ENCODE data around the gene SIGLEC1. TPM values are rescaled to one million over a fixed set of nuclear protein-coding genes. Genes with fewer than 3 reads are reported as not detected.
A peak's percentile ranks its signal among the peaks of the same experiment; 100 is the strongest.

The SIGLEC1 gene
- total and polyA plus RNA-seq, 12 donors, result 1.3 to 22.4 (median 2.8) TPM

DNA sequence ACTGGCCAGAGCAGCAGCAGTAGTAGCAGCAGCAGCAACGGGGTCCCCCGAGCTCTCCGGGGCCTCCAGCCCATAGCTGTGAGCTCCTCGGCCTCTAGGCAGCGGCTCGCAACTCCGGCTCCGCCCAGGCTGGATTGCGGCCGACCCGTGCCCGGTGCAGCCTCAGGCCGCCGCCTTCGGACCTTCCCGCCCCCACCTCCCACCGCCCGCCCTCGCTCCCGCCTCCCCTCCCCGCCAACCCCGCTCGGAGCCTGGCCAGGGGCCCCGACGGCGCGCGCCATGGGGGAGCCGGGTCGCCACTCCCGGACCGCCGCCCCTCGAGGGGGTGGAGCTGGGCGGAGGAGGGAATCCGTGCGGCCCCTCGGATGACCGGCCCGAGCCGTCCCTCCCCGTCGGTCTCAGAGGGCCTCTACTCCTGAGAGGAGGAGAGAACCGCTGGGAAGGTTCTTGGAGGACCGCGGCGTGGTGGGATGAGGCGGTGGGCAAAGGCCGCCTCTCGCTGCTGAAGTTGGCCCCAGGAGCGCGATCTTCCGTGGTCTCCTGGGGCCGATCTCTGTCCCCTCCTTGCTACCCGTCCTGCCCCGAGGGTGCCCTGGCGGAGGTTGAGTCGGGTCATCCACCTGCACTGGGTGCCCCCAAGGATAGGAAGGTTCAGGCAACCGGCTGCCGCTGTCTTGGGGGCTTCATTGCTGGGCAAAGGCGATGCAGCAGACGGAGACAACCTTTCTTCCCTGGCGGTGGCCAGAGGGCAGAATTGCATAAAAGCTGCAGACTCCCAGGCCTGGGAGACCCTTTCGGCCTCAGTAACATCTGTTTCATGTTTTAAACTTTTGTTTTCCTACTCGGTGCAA is 30.2 kb downstream of the SIGLEC1 start, which contains the start of gene ADAM33:
Gene ADAM33 (minus strand): TSS at position 80 of the 851 bp plus-strand sequence. CDS start 6 bp downstream, at position 74.
- Histone ChIP-seq H3K4me1 (peaks cover 7 to 56% (median 31%) of the 10 kb centered on the region in 9 donors), H3K27ac (peak within 1 kb of the TSS; percentile 36 to 76 (median 62)), H3K4me3 (peak within 1 kb of the TSS; percentile 36 to 63 (median 54)), H3K9me3 (no peaks in the 10 kb centered on the region), H3K27me3 (peaks cover 0 to 45% (median 23%) of the 10 kb centered on the region in 7 donors), H3K36me3 (no peaks in the 10 kb centered on the region)
- intact Hi-C loops (cut with DNase I), result loop anchor here in 1 of 10 donors (10.0 kb wide), 1 partner anchor 173 kb away; no protein-coding TSS in a partner anchor
- DNase-seq, result peak in 1 of 2 donors; percentile 74
- ATAC-seq, result peak in 7 of 8 donors; percentile 6 to 49 (median 27)
- 6% methylated on average over 56 to 65 of the region's 65 CpGs for WGBS, 2 donors
- TF ChIP-seq CTCF (IDR thresholded peaks at IDR 0.05), result no peak

DNA sequence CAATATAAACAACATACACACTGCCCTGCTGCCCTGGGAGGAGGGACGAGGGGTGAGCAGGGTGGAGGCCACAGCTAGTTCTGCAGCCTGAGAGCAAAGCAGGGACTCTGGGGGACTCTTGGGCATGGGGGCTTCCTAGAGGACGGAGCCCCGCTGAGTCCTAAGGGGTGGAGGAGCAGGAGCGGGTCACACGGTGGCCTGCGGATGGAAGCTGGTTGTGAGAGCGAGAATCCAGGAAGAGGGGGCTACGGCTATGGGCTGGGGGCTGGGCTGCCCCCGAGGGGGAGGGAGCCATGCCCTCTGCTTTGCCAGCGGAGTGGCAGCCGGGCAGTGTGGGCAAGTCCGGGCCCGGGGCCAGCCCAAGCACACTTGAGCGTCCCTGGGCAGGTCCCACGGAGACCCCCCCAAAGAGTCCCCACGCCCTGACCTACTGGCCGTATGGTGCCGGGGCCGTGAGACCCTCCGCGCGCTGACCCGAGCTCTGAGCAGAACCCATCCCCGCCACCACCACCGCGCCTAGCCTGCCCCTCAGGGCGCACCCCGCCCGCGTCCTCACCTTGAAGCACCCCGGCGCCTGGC is 31.0 kb downstream of the SIGLEC1 start:
- intact Hi-C loops (cut with DNase I), result loop anchor here in 1 of 10 donors (10.0 kb wide), 1 partner anchor 173 kb away; no protein-coding TSS in a partner anchor
- Histone ChIP-seq H3K27ac (peak overlapping the region; percentile 2 to 76 (median 62)), H3K9me3 (no peaks in the 10 kb centered on the region), H3K4me1 (peaks cover 10 to 56% (median 31%) of the 10 kb centered on the region in 9 donors), H3K4me3 (peak overlapping the region; percentile 36 to 63 (median 54)), H3K27me3 (peaks cover 0 to 46% (median 24%) of the 10 kb centered on the region in 7 donors), H3K36me3 (no peaks in the 10 kb centered on the region)
- ATAC-seq (peak in 1 of 8 donors; percentile 4), DNase-seq (no peak)
- 13 to 15% methylated on average over 31 to 32 of the region's 32 CpGs for WGBS, 2 donors
- TF ChIP-seq CTCF (IDR thresholded peaks at IDR 0.05), result no peak

DNA sequence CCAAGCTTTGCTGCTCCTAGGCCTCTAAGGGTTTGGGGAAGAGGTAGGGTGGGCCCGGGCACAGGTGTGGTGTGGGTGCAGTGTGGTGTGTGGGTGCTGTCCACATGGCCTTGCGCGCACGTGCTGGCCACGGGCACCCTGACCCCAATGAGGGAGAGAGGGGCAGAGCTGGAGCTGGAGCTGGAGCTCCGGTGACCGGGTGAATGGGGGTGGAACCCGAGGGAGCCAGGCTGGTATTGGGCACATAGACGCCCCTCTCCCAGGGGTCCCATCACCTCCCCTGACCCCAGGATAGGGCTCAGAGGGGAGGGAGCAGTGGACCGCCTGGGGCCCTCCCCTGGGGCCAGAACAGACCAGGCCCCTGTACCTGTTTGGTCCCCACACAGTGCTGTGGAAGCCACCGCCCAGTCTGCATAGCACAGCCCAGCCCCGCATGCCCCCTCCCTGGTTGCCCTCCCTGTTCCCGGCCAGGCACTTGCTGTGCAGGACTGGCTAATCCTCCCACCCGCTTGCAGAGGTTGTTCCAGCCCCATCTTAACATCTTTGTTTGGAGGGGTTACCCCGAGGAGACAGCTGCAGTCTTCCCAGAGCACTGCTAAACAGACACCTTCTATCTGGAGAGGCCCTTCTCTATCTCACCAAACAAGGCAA is 31.6 kb downstream of the SIGLEC1 start:
- DNase-seq, result no peak
- WGBS, 2 donors, result 72 to 74% methylated on average over 15 of the region's 15 CpGs
- Histone ChIP-seq H3K9me3 (no peaks in the 10 kb centered on the region), H3K36me3 (no peaks in the 10 kb centered on the region), H3K4me1 (peaks cover 9 to 54% (median 29%) of the 10 kb centered on the region in 9 donors), H3K27ac (peak overlapping the region in 9 of 10 donors; percentile 40 to 76 (median 64)), H3K27me3 (peaks cover 0 to 53% (median 30%) of the 10 kb centered on the region in 7 donors), H3K4me3 (peak overlapping the region; percentile 36 to 63 (median 54))
- intact Hi-C loops (cut with DNase I), result loop anchor here in 1 of 10 donors (10.0 kb wide), 1 partner anchor 174 kb away; no protein-coding TSS in a partner anchor
- TF ChIP-seq CTCF (IDR thresholded peaks at IDR 0.05), result no peak
- ATAC-seq, result peak in 1 of 8 donors; percentile 11
